K562 (cell line): ENCODE results near the gene PELI3. TPM values are rescaled to one million over a fixed set of nuclear protein-coding genes. Genes with fewer than 3 reads are reported as not detected.

ENCODE experiments used
- ADNP ChIP-seq: fragments of 200-800 bp; sonication (Bioruptor generic); IDR thresholded peaks from 2 replicates; pipeline ENCODE4 v1.6.1; 2016; ENCODE audit warnings: missing genetic modification characterization, missing compliant biosample characterization
- FOXA1 ChIP-seq: fragments of 450-650 bp; IDR thresholded peaks from 2 replicates; pipeline ENCODE4 v1.6.1; 2016; ENCODE audit warnings: mild to moderate bottlenecking, borderline replicate concordance
- GATAD2B ChIP-seq: fragments of 450-650 bp; IDR thresholded peaks from 2 replicates; pipeline ENCODE4 v1.6.1; 2017; ENCODE audit warnings: mild to moderate bottlenecking, borderline replicate concordance
- KDM1A ChIP-seq, 2 experiments: fragments of 450-650 bp; IDR thresholded peaks; 2 replicates each; pipeline ENCODE4 v1.6.1; 2016; ENCODE audit warnings: mild to moderate bottlenecking in 2 of 2
- KHSRP ChIP-seq: fragments of 450-650 bp; IDR thresholded peaks from 2 replicates; pipeline ENCODE4 v1.6.1; 2017
- RBM34 ChIP-seq: fragments of 200-400 bp; formaldehyde crosslinking; IDR thresholded peaks from 2 replicates; pipeline ENCODE4 v1.6.1; 2018; ENCODE audit warnings: low read length, borderline replicate concordance; ENCODE audit not compliant: insufficient read depth
- ZFX ChIP-seq: sonication (generic); formaldehyde crosslinking; IDR thresholded peaks from 2 replicates; pipeline ENCODE4 v1.8.0; 2022; ENCODE audit warnings: mild to moderate bottlenecking, missing genetic modification reagents, moderate library complexity
- ZNF444 ChIP-seq: fragments of 250-450 bp; sonication (Bioruptor Pico); IDR thresholded peaks from 2 replicates; pipeline ENCODE4 v1.4.0; 2020; ENCODE audit warnings: mild to moderate bottlenecking, moderate library complexity
- ZNF584 ChIP-seq: fragments of 200-800 bp; sonication (Bioruptor generic); IDR thresholded peaks from 2 replicates; pipeline ENCODE4 v1.6.1; 2016; ENCODE audit warnings: low read depth, mild to moderate bottlenecking, missing genetic modification characterization, missing compliant biosample characterization
- ZNF778 ChIP-seq: fragments of 450-650 bp; formaldehyde crosslinking; IDR thresholded peaks from 2 replicates; pipeline ENCODE4 v1.4.0; 2020; ENCODE audit warnings: mild to moderate bottlenecking, moderate library complexity
- polyA plus RNA-seq, 8 experiments: library from polyadenylated mRNA; depleted of rRNA in 4 of 8; stranded (reverse) in 5 of 8; unstranded in 3 of 8; fragments of >200 nt; fragmentation: Nextera tagmentation in 2 of 8; fragmentation: Illumina TruSeq in 1 of 8; extraction: Ambion mirVana in 2 of 8; extraction: Trizol in 1 of 8; gene quantifications; 2 replicates each; pipeline versions ENCODE4 v1.2.1 to v1.2.3, GENCODE V29; 2011 to 2014; ENCODE audit warnings: inconsistent platforms in 1 of 8, missing spikeins in 1 of 8
- total RNA-seq, 7 experiments: library from RNA; depleted of rRNA in 6 of 7; stranded (reverse); fragments of >200 nt in 6 of 7; fragmentation: Illumina TruSeq in 2 of 7; extraction: Trizol in 2 of 7; gene quantifications; 2 replicates each; pipeline versions ENCODE4 v1.2.1 to v1.2.3, GENCODE V29; 2011 to 2021; ENCODE audit warnings: low replicate concordance in 1 of 7
- TF ChIP-seq, protein P1 (sequence below): fragments of 450-650 bp; IDR thresholded peaks from 2 replicates; pipeline ENCODE4 v1.6.1; 2017; ENCODE audit warnings: antibody characterized with exemption, mild to moderate bottlenecking
- TF ChIP-seq, protein P2 (sequence below): fragments of 450-650 bp; IDR thresholded peaks from 2 replicates; pipeline ENCODE4 v1.6.1; 2016; ENCODE audit warnings: borderline replicate concordance
- TF ChIP-seq, protein P3 (sequence below): fragments of 450-650 bp; IDR thresholded peaks from 2 replicates; pipeline ENCODE4 v1.6.1; 2016; ENCODE audit warnings: low read depth

The PELI3 gene
- total and polyA plus RNA-seq, 9 of the 15 experiments (the other 6 are each of a cell fraction or from before 2014, with no cell fraction given) = 0.17 to 4.2 (median 1.9) TPM

DNA sequence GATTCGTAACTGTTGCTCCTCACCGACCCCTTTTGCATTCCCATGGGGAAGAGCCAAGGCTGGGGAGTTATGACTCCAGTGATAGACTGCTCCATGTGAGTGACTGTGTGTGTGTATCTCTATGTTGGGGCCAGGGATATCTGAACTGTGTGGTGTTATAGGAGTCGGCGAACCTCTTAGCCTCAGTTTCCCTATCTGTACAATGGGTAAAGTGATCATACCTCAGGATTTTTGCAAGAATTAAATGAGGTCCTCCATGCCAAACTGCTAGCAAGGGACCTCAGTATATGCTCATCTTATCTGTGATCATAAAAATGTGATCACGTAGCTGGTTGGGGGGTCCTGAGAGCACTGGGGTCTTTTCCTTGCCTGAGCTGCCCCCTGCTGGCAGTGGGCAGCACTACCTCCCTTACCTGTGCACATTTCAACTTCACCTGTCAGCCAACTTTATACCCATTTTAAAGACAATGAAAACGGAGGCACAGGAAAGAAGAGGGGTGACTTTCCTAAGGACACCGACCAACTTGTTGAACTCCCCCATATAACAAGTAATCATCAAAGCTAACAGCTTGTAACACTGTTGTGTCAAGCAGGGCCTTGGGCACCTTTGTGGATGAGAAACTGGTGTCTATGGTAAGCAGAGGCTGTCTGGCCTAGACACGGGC is 12.2 kb downstream of the PELI3 start (continued):
- TF ChIP-seq, protein P1, sequence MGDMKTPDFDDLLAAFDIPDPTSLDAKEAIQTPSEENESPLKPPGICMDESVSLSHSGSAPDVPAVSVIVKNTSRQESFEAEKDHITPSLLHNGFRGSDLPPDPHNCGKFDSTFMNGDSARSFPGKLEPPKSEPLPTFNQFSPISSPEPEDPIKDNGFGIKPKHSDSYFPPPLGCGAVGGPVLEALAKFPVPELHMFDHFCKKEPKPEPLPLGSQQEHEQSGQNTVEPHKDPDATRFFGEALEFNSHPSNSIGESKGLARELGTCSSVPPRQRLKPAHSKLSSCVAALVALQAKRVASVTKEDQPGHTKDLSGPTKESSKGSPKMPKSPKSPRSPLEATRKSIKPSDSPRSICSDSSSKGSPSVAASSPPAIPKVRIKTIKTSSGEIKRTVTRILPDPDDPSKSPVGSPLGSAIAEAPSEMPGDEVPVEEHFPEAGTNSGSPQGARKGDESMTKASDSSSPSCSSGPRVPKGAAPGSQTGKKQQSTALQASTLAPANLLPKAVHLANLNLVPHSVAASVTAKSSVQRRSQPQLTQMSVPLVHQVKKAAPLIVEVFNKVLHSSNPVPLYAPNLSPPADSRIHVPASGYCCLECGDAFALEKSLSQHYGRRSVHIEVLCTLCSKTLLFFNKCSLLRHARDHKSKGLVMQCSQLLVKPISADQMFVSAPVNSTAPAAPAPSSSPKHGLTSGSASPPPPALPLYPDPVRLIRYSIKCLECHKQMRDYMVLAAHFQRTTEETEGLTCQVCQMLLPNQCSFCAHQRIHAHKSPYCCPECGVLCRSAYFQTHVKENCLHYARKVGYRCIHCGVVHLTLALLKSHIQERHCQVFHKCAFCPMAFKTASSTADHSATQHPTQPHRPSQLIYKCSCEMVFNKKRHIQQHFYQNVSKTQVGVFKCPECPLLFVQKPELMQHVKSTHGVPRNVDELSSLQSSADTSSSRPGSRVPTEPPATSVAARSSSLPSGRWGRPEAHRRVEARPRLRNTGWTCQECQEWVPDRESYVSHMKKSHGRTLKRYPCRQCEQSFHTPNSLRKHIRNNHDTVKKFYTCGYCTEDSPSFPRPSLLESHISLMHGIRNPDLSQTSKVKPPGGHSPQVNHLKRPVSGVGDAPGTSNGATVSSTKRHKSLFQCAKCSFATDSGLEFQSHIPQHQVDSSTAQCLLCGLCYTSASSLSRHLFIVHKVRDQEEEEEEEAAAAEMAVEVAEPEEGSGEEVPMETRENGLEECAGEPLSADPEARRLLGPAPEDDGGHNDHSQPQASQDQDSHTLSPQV = no peak
- TF ChIP-seq KDM1A (IDR thresholded peaks at IDR 0.05) (peak; percentile 78 to 82; a peak in 3 of 4 replicates), ZNF444 (CRISPR knock-in tag) (no peak), ZNF778 (CRISPR knock-in tag) (no peak), ADNP (tag) (peak; percentile 89), GATAD2B (peak; percentile 72), KHSRP (no peak), ZFX (CRISPR knock-in tag) (no peak), FOXA1 (no peak), ZNF584 (CRISPR knock-in tag) (no peak), RBM34 (no peak)
- TF ChIP-seq, protein P2, sequence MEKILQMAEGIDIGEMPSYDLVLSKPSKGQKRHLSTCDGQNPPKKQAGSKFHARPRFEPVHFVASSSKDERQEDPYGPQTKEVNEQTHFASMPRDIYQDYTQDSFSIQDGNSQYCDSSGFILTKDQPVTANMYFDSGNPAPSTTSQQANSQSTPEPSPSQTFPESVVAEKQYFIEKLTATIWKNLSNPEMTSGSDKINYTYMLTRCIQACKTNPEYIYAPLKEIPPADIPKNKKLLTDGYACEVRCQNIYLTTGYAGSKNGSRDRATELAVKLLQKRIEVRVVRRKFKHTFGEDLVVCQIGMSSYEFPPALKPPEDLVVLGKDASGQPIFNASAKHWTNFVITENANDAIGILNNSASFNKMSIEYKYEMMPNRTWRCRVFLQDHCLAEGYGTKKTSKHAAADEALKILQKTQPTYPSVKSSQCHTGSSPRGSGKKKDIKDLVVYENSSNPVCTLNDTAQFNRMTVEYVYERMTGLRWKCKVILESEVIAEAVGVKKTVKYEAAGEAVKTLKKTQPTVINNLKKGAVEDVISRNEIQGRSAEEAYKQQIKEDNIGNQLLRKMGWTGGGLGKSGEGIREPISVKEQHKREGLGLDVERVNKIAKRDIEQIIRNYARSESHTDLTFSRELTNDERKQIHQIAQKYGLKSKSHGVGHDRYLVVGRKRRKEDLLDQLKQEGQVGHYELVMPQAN = no peak
- TF ChIP-seq, protein P3, sequence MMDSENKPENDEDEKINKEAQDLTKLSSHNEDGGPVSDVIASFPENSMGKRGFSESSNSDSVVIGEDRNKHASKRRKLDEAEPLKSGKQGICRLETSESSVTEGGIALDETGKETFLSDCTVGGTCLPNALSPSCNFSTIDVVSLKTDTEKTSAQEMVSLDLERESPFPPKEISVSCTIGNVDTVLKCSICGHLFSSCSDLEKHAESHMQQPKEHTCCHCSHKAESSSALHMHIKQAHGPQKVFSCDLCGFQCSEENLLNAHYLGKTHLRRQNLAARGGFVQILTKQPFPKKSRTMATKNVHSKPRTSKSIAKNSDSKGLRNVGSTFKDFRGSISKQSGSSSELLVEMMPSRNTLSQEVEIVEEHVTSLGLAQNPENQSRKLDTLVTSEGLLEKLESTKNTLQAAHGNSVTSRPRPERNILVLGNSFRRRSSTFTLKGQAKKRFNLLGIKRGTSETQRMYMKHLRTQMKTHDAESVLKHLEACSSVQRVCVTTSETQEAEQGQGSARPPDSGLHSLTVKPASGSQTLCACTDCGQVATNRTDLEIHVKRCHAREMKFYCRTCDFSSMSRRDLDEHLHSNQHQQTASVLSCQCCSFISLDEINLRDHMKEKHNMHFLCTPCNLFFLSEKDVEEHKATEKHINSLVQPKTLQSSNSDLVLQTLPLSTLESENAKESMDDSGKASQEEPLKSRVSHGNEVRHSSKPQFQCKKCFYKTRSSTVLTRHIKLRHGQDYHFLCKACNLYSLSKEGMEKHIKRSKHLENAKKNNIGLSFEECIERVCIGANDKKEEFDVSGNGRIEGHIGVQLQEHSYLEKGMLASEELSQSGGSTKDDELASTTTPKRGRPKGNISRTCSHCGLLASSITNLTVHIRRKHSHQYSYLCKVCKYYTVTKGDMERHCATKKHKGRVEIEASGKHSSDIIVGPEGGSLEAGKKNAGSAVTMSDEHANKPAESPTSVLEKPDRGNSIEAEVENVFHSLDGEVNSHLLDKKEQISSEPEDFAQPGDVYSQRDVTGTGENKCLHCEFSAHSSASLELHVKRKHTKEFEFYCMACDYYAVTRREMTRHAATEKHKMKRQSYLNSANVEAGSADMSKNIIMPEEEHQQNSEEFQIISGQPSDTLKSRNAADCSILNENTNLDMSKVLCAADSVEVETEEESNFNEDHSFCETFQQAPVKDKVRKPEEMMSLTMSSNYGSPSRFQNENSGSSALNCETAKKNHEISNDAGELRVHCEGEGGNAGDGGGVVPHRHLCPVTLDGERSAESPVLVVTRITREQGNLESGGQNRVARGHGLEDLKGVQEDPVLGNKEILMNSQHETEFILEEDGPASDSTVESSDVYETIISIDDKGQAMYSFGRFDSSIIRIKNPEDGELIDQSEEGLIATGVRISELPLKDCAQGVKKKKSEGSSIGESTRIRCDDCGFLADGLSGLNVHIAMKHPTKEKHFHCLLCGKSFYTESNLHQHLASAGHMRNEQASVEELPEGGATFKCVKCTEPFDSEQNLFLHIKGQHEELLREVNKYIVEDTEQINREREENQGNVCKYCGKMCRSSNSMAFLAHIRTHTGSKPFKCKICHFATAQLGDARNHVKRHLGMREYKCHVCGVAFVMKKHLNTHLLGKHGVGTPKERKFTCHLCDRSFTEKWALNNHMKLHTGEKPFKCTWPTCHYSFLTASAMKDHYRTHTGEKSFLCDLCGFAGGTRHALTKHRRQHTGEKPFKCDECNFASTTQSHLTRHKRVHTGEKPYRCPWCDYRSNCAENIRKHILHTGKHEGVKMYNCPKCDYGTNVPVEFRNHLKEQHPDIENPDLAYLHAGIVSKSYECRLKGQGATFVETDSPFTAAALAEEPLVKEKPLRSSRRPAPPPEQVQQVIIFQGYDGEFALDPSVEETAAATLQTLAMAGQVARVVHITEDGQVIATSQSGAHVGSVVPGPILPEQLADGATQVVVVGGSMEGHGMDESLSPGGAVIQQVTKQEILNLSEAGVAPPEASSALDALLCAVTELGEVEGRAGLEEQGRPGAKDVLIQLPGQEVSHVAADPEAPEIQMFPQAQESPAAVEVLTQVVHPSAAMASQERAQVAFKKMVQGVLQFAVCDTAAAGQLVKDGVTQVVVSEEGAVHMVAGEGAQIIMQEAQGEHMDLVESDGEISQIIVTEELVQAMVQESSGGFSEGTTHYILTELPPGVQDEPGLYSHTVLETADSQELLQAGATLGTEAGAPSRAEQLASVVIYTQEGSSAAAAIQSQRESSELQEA = no peak
